ENCODE measurements around the gene PDE1A.

The PDE1A gene

DNA sequence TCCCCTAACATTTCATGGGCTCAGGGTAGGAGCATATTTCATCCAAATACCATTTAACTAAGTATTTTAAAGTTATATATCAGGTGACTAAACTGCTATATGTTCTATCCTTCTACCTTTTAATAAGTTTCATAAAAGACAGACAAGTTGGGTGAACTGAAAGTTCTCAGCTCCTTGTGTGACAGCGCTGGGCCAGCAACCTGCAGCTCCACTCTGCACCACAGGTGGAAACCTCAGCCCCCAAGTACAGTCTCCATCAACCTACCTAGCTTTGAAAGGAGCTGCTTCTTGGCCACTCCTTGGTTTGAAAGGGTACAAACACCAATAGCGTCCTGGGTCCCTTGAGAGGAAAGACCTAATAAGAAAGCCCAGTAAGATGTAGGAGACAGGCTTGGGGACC is 177.9 kb downstream of the PDE1A start:
- H3K27me3 ChIP-seq (ENCODE audit: insufficient read depth, poor library complexity, severe bottlenecking), result no peaks in the 10 kb centered on the region
- no peak overlapping the region for H3K27ac ChIP-seq (replicated peaks)
- no peak overlapping the region for H3K4me3 ChIP-seq (replicated peaks; ENCODE audit: insufficient read depth, low read length)
- no peak for DNase-seq (ENCODE audit: low read depth in 1 of 2, low spot score in 1 of 2)
- TF ChIP-seq POLR2AphosphoS5 (IDR thresholded peaks at IDR 0.05; ENCODE audit: low read depth) (no peak), GABPA (IDR thresholded peaks at IDR 0.05; ENCODE audit: low read depth) (no peak), SPI1 (IDR thresholded peaks at IDR 0.05; ENCODE audit: borderline replicate concordance, low read depth) (no peak)
- TF ChIP-seq, protein P1, sequence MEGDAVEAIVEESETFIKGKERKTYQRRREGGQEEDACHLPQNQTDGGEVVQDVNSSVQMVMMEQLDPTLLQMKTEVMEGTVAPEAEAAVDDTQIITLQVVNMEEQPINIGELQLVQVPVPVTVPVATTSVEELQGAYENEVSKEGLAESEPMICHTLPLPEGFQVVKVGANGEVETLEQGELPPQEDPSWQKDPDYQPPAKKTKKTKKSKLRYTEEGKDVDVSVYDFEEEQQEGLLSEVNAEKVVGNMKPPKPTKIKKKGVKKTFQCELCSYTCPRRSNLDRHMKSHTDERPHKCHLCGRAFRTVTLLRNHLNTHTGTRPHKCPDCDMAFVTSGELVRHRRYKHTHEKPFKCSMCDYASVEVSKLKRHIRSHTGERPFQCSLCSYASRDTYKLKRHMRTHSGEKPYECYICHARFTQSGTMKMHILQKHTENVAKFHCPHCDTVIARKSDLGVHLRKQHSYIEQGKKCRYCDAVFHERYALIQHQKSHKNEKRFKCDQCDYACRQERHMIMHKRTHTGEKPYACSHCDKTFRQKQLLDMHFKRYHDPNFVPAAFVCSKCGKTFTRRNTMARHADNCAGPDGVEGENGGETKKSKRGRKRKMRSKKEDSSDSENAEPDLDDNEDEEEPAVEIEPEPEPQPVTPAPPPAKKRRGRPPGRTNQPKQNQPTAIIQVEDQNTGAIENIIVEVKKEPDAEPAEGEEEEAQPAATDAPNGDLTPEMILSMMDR (IDR thresholded peaks at IDR 0.05; ENCODE audit: insufficient read depth, low read length), result no peak
- TF ChIP-seq, protein P2, sequence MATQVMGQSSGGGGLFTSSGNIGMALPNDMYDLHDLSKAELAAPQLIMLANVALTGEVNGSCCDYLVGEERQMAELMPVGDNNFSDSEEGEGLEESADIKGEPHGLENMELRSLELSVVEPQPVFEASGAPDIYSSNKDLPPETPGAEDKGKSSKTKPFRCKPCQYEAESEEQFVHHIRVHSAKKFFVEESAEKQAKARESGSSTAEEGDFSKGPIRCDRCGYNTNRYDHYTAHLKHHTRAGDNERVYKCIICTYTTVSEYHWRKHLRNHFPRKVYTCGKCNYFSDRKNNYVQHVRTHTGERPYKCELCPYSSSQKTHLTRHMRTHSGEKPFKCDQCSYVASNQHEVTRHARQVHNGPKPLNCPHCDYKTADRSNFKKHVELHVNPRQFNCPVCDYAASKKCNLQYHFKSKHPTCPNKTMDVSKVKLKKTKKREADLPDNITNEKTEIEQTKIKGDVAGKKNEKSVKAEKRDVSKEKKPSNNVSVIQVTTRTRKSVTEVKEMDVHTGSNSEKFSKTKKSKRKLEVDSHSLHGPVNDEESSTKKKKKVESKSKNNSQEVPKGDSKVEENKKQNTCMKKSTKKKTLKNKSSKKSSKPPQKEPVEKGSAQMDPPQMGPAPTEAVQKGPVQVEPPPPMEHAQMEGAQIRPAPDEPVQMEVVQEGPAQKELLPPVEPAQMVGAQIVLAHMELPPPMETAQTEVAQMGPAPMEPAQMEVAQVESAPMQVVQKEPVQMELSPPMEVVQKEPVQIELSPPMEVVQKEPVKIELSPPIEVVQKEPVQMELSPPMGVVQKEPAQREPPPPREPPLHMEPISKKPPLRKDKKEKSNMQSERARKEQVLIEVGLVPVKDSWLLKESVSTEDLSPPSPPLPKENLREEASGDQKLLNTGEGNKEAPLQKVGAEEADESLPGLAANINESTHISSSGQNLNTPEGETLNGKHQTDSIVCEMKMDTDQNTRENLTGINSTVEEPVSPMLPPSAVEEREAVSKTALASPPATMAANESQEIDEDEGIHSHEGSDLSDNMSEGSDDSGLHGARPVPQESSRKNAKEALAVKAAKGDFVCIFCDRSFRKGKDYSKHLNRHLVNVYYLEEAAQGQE (IDR thresholded peaks at IDR 0.05; ENCODE audit: insufficient replicate concordance, low read depth), result no peak

GRCh38 chr2:182248362-182248761 is 178.5 kb downstream of the PDE1A start:
- DNase-seq (ENCODE audit: low read depth in 1 of 2, low spot score in 1 of 2), result no peak
- TF ChIP-seq, protein P2 (IDR thresholded peaks at IDR 0.05; ENCODE audit: insufficient replicate concordance, low read depth), result no peak
- TF ChIP-seq SPI1 (IDR thresholded peaks at IDR 0.05; ENCODE audit: borderline replicate concordance, low read depth) (no peak), GABPA (IDR thresholded peaks at IDR 0.05; ENCODE audit: low read depth) (no peak), POLR2AphosphoS5 (IDR thresholded peaks at IDR 0.05; ENCODE audit: low read depth) (no peak)
- TF ChIP-seq, protein P1 (IDR thresholded peaks at IDR 0.05; ENCODE audit: insufficient read depth, low read length), result no peak

DNA sequence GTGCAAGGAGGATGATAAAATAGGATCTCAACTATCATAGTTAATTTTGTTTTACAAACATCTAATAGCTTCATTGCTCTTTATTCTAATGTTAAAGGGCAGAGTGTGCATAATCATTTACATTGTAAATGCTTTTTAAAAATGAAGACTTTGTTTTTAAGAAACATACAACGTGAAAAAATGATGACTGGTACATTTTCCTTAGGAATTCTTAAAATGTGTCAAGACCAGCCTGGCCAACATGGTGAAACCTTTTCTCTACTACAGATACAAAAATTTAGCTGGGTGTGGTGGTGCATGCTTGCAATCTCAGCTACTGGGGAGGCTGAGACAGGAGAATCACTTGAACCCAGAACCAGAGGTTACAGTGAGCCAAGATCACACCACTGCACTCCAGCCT is 179.0 kb downstream of the PDE1A start:
- Histone ChIP-seq H3K27me3 (ENCODE audit: insufficient read depth, poor library complexity, severe bottlenecking) (no peaks in the 10 kb centered on the region), H3K27ac (replicated peaks) (no peak overlapping the region), H3K4me3 (replicated peaks; ENCODE audit: insufficient read depth, low read length) (no peak overlapping the region)
- no peak for DNase-seq (ENCODE audit: low read depth in 1 of 2, low spot score in 1 of 2)
- TF ChIP-seq, protein P1 (IDR thresholded peaks at IDR 0.05; ENCODE audit: insufficient read depth, low read length), result no peak
- TF ChIP-seq POLR2AphosphoS5 (IDR thresholded peaks at IDR 0.05; ENCODE audit: low read depth) (no peak), GABPA (IDR thresholded peaks at IDR 0.05; ENCODE audit: low read depth) (no peak), SPI1 (IDR thresholded peaks at IDR 0.05; ENCODE audit: borderline replicate concordance, low read depth) (no peak)
- TF ChIP-seq, protein P2 (IDR thresholded peaks at IDR 0.05; ENCODE audit: insufficient replicate concordance, low read depth), result no peak

More at GRCh38 chr2:182248362-182248761, 178.5 kb downstream of the PDE1A start:
- Histone ChIP-seq H3K4me3 (replicated peaks; ENCODE audit: insufficient read depth, low read length) (no peak overlapping the region), H3K27ac (replicated peaks) (no peak overlapping the region), H3K27me3 (ENCODE audit: insufficient read depth, poor library complexity, severe bottlenecking) (no peaks in the 10 kb centered on the region)

Data from HL-60 (cell line).